Measurements from ENCODE around the gene GGN. TPM values are rescaled to one million over a fixed set of nuclear protein-coding genes. Genes with fewer than 3 reads are reported as not detected.
A peak's percentile ranks its signal among the peaks of the same experiment; 100 is the strongest.

Gene GGN
- total and polyA plus RNA-seq, 9 of the 15 experiments (the other 6 are each of a cell fraction or from before 2014, with no cell fraction given), result 0.15 to 0.33 TPM; not detected in 7

DNA sequence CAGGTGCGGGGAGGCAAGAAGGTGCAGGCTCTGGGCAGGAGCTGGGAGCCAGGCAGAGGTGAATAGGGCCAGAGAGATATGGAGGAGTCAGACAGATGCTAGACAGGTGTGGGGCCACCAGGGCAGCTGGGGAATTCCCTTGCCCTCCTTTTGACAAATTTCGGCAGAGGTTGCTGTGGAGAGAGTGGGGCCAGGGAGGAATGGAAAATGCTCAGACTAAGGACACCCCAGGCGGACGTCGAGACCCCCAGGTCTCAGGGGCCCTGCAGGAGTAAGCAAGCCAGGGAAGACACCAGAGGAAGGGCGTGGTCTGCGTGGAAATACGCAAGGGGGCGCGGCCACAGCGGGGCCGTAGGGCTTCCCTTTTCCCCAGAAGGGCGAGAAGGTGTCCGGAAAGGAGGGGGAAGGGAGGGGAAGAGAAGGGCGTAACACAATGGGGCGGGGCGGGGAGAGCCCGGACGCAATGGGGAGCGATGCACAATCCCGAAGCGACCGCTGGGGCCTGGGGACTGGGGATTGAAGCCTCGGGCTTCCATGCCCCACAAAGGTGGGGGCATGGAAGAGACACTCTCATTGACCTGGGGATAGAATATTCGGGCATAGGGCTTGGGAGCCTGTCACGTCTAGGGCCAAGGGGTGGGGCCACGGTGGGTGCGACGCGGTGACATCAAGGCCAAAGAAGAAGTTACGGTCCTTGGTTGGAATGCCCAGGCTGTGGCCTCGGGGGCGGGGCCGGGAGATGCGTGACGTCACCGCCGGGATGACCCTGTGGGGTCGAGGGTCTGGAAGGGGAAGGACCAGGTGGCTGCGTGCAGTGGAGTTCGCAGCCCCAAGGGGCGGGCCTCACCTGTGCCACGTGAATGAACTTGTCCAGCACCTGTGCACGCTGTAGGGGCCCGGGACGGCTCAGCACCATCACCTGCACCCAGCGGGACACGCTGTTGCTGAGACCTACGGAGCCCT lies 30.0 kb upstream of the GGN start (continued):
- TF ChIP-seq HMGXB4 (CRISPR knock-in tag; IDR thresholded peaks at IDR 0.05) (no peak), POU5F1 (IDR thresholded peaks at IDR 0.05; ENCODE audit: borderline replicate concordance, low read depth, low read length, partially characterized antibody) (no peak), HMBOX1 (IDR thresholded peaks at IDR 0.05) (no peak), FOXA1 (IDR thresholded peaks at IDR 0.05; ENCODE audit: borderline replicate concordance) (no peak), SAFB (IDR thresholded peaks at IDR 0.05; ENCODE audit: borderline replicate concordance, low read depth, low read length) (no peak), ZNF583 (CRISPR knock-in tag; IDR thresholded peaks at IDR 0.05) (no peak), ZBTB34 (CRISPR knock-in tag; IDR thresholded peaks at IDR 0.05) (no peak), MEIS2 (IDR thresholded peaks at IDR 0.05; ENCODE audit: partially characterized antibody) (no peak), ZNF124 (CRISPR knock-in tag; IDR thresholded peaks at IDR 0.05) (no peak), RCOR1 (IDR thresholded peaks at IDR 0.05; ENCODE audit: borderline replicate concordance in 1 of 2, low read depth in 2 of 2, low read length in 2 of 2) (peak in 1 of 2 experiments; percentile 22; a peak in 1 of 4 replicates), POLR2H (tag; IDR thresholded peaks at IDR 0.05; ENCODE audit: low read depth) (no peak), NFE2L1 (tag; IDR thresholded peaks at IDR 0.05; ENCODE audit: borderline replicate concordance, low read depth) (no peak)
- TF ChIP-seq, protein P1, sequence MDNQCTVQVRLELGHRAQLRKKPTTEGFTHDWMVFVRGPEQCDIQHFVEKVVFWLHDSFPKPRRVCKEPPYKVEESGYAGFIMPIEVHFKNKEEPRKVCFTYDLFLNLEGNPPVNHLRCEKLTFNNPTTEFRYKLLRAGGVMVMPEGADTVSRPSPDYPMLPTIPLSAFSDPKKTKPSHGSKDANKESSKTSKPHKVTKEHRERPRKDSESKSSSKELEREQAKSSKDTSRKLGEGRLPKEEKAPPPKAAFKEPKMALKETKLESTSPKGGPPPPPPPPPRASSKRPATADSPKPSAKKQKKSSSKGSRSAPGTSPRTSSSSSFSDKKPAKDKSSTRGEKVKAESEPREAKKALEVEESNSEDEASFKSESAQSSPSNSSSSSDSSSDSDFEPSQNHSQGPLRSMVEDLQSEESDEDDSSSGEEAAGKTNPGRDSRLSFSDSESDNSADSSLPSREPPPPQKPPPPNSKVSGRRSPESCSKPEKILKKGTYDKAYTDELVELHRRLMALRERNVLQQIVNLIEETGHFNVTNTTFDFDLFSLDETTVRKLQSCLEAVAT (IDR thresholded peaks at IDR 0.05), result peak; percentile 39 to 49; a peak in 1 of 4 replicates
- TF ChIP-seq, protein P2, sequence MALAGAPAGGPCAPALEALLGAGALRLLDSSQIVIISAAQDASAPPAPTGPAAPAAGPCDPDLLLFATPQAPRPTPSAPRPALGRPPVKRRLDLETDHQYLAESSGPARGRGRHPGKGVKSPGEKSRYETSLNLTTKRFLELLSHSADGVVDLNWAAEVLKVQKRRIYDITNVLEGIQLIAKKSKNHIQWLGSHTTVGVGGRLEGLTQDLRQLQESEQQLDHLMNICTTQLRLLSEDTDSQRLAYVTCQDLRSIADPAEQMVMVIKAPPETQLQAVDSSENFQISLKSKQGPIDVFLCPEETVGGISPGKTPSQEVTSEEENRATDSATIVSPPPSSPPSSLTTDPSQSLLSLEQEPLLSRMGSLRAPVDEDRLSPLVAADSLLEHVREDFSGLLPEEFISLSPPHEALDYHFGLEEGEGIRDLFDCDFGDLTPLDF (CRISPR knock-in tag; IDR thresholded peaks at IDR 0.05), result no peak
- TF ChIP-seq, protein P3, sequence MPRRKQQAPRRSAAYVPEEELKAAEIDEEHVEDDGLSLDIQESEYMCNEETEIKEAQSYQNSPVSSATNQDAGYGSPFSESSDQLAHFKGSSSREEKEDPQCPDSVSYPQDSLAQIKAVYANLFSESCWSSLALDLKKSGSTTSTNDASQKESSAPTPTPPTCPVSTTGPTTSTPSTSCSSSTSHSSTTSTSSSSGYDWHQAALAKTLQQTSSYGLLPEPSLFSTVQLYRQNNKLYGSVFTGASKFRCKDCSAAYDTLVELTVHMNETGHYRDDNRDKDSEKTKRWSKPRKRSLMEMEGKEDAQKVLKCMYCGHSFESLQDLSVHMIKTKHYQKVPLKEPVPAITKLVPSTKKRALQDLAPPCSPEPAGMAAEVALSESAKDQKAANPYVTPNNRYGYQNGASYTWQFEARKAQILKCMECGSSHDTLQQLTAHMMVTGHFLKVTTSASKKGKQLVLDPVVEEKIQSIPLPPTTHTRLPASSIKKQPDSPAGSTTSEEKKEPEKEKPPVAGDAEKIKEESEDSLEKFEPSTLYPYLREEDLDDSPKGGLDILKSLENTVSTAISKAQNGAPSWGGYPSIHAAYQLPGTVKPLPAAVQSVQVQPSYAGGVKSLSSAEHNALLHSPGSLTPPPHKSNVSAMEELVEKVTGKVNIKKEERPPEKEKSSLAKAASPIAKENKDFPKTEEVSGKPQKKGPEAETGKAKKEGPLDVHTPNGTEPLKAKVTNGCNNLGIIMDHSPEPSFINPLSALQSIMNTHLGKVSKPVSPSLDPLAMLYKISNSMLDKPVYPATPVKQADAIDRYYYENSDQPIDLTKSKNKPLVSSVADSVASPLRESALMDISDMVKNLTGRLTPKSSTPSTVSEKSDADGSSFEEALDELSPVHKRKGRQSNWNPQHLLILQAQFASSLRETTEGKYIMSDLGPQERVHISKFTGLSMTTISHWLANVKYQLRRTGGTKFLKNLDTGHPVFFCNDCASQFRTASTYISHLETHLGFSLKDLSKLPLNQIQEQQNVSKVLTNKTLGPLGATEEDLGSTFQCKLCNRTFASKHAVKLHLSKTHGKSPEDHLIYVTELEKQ (CRISPR knock-in tag; IDR thresholded peaks at IDR 0.05), result no peak

All from K562 (cell line).